Adrenal gland (tissue), 5 donors: ENCODE data around the gene SYT7.

Experiments used
- POLR2A ChIP-seq, 2 donors: fragments of 450-650 bp; IDR thresholded peaks; one replicate each; pipeline ENCODE4 v1.6.1; 2017; ENCODE audit warnings: antibody characterized with exemption in 2 of 2, mild to moderate bottlenecking in 2 of 2, moderate library complexity in 1 of 2
- TF ChIP-seq, protein P1 (sequence below), 6 experiments: fragments of 450-650 bp in 4 of 6; fragments of 200-600 bp in 2 of 6; sonication (generic) in 1 of 6; IDR thresholded peaks; 1 replicate in 5 of 6; 2 replicates in 1 of 6; pipeline versions ENCODE4 v1.5.1 to v1.8.0; 2016 to 2021; ENCODE audit warnings: antibody characterized with exemption in 6 of 6, mild to moderate bottlenecking in 2 of 6, moderate library complexity in 1 of 6
- donor health status: DM: no; HTN: no; CAD: no.

GRCh38 chr11:61487342-61488025 lies 93.4 kb downstream of the SYT7 start:
- TF ChIP-seq POLR2A (IDR thresholded peaks at IDR 0.05) = no peak
- TF ChIP-seq, protein P1, sequence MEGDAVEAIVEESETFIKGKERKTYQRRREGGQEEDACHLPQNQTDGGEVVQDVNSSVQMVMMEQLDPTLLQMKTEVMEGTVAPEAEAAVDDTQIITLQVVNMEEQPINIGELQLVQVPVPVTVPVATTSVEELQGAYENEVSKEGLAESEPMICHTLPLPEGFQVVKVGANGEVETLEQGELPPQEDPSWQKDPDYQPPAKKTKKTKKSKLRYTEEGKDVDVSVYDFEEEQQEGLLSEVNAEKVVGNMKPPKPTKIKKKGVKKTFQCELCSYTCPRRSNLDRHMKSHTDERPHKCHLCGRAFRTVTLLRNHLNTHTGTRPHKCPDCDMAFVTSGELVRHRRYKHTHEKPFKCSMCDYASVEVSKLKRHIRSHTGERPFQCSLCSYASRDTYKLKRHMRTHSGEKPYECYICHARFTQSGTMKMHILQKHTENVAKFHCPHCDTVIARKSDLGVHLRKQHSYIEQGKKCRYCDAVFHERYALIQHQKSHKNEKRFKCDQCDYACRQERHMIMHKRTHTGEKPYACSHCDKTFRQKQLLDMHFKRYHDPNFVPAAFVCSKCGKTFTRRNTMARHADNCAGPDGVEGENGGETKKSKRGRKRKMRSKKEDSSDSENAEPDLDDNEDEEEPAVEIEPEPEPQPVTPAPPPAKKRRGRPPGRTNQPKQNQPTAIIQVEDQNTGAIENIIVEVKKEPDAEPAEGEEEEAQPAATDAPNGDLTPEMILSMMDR (IDR thresholded peaks at IDR 0.05) = no peak
